ENCODE data around the gene FBXO48.

The FBXO48 gene

DNA sequence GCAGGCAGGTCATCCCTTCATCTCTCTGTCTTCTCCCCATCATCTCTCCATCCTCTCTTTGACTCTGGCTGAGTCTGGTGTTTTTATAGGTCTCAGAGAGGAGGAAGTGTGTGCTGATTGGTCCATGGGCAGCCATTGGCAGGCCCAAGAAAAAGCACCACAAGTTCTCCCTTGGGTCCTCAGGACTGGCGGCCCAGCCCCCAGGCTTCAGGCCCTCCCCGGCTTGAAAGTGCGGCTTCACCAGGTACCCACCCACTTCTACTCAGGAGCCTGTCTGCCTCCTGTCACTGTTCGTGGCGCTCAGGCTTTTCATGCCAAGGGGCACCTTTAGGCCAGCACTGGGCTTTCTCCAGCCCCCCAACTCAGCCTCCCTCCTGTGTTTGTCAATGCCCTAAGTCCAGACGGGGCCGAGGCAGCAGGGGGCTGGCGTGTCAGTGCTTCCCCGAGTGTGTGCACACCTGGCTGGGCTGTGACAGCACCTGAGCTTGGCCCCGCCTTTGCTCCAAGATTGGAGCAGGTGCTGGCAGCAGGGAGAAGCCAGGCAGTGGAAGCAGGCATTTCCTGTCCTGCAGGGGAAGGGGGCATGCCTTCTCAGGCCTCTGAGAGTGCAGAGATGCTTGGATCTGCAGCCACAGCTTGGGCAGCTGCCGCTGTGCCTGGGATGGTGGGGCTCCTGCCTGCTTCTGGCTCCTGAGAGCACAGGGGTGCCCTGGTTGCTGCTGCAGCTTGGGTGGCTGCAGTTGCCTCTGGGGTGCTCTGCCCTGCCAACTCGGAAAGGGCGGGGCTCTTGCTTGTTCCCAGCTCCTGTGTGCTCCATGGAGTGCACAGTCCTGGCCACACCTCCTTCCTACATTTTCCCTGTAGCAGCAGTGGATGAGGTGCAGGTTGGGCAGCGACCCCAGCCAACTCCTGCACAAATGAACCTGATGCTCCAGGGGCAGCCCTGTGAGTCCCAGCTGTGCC lies 34.1 kb downstream of the FBXO48 start:
- DNase-seq, result no peak

DNA sequence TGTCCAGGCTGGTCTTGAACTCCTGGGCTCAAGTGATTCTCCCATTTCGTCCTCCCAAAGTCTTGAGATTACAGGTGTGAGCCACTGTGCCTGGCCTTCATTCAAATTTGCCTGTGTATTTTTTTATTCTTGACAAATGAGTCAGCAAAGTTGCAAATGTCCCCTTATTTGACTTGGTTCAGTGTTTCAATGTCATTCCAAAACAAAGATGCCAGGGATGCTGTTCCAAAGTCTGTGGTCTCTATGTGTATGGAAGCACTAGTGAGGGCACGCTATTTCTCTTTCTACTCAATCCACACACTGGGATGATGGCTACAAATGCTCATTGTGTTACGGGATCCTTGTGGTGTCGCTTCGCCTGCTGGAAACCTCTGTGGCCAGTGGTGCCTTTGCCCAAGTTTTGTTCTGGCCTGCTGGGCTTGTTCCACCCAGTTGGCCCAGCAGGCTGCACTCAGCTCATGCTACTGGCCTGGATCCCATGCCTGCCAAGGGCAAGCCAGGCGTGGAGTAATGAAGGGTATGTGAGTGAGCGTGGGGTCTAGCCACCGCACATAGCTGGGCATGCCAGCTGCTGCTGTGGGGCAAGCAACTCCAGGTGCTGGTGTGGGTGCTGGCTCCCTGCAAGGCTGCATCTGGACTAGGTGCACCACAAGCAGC lies 35.6 kb downstream of the FBXO48 start:
- no peak for DNase-seq

DNA sequence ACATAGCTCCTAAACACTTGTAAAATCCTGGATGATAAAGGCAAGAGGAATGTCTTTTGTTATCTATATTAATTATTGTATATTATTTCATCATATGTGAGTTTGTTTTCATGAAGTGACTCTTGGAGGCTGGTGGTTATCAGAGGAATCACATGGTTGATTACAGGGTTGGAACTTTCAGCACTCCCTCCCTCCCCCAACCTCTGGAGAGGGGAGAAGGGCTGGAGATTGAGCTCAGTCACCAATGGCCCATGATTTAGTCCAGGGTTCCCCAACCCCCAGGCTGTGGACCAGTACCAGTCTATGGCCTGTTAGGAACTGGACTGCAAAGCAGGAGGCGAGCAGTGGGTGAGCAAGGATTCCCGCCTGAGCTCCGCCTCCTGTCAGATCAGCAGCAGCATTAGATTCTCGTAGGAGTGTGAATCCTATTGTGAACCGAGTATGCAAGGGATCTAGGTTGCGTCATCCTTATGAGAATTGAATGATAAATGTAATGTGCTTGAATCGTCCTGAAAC lies 37.7 kb downstream of the FBXO48 start:
- no peak for DNase-seq

DNA sequence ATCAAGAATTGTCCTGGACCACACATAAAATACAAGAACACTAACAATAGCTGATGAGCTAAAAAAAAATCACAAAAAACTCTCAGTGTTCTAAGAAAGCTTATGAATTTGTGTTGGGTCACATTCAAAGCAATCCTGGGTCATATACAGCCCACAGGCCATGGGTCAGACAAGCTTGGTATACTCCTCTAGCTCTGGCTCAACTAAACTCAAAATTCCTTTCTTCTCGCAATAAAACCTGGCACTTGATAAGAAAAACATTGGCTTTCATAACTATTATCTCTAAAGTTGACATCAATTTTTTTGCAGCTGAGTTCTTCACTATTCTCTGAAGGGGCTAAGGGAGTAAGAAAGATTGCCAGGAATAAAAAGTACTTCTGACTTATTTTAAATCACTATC lies 38.3 kb downstream of the FBXO48 start:
- no peak for DNase-seq

DNA sequence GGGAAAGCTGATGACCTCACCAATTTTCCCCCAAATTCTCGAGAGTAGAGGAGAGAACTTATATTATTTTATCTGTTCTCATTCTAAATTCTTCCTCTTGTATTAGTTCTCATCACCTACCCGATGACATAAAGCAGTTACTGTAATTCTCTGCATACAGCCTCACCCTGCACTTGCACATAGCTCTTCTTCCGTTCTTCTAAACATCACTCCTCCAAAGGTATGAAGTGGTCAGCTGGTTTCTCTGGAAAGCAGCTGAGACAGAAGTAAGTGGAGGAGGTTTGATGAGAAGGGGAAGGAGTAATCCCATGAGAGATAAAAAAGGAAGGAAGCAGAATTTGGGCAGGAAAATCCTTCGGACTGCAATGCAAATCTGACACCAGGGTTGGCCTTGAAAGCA lies 39.0 kb downstream of the FBXO48 start:
- DNase-seq, result no peak

DNA sequence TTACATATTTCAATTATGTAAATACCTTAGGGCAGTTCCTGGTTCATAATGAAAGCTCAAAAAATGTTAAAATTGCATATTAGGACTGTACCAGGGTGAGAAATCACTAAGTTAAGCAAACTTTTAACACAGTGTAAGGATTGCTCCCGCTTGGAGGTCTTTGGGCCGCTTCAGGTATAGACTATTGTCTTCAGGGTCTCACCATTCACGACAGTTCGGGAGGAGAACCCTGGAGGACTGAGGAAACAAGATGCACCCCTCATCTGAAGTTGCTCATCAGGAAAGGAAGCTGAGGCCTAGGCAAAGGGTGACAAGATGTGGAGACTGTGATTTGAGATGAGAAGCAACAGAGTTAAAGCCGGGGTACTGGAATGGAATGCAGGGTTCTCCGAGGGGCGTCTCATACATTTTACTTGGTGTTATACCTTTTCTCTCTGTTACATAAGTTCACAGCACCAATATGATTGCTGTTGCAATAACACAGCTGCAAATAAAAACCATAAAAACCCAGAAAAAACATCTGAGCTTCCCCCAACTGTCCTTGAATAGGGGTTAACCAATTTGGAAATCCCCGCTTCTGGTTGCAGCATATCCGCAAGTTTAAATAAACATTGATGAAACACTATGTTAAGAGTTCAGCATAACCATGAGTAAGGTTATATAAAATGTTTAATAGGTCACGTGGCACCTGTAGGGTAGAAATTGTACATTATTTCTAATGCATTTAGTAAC lies 40.1 kb downstream of the FBXO48 start:
- DNase-seq, result no peak

DNA sequence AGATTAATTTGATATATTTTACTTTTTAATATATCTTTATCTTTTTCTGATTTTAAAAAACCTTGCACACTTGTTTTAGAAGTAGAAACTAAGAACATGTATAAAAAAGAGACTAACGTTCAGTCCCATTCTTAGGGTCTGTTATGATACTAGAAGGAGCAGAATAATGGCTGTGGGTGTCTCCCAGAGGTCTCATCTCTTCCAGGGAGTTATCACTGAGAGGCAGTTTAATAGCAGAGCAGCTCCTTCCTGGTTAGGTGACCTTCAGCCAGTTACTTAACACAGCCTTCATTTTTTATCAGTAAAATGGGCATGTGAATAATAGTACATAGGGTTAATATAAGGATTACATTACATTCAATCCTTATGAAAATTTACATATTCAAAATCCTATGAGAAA lies 40.6 kb downstream of the FBXO48 start:
- no peak for DNase-seq

DNA sequence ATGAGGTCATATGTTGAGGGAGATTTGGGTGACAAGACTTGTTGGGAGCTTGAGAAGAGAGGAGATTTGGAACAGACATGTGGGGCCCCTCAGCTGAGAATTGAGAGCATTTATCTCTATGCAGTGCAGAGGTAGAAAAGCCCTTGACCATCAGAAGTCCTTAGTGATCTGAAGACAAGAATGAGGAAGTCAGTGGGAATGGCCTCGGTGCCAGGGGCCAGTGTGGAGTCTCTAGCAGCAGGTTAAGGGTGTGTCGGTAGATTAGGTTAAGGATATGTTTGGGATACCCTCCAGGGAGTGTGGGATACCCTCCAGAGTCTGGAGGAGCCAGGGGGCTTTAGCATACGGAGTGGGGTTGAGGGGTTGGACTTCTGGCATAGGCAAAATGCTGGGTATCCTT lies 41.6 kb downstream of the FBXO48 start:
- DNase-seq, result no peak

DNA sequence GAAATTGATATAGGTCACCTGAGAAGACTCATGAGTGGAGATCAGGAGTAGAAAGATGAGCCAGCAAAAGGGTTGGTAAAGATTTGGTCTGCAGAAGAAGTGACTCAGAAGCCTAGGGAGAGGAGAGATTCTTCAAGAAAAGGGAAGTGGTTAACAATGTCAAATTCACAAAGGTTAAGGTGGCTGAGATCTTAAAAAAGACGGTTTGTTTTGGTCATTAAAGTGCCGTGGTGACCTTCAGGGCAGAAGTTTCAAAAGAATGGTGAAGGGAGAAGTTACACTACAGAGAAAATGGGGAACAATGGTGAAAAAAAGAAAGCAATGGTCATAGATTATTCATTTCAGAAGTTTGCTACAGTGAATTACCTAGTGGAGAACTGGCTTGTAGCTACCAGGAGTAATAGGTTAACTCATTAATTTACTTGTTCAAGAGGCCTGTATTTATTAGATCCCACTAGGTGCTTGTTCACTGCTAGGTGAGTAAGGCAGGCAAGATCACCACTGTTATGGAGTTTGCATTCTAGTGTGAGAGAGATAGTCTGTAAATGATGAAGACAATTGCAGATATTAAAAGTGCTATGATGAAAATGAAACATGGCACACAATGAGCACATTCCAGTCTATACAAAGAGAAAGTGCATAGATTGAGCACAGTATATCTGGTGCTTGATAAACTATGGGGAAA lies 43.0 kb downstream of the FBXO48 start:
- no peak for DNase-seq

DNA sequence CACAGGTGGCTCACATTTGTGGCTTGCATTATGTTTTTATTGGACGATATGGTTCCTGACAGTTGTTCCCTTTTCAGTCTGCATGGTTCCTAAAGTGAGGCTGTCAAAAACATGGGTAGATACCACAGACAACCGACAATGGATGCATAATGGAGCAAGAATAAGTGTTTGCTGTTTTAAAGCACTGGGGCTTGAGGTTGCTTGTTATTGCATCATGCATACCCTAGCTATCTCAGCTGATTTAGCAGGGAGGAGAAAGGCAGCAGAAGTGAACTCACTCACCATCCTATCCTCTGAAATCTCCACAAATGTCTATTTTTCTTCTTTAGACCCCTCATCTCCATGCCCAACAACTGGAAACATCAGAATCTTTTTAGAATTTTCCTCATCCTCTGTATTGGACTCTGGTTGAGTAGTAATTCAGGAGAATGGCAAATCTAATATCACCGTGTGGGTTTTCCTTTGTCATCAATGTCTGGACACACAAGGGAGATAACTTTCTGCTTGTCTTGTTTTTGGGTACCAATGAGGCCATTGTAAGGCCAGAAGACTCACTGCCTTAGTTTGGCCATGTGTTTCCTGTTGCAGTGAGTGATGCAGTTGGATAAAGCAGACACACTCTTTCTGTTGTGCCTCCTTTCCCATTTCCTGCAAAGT lies 46.7 kb downstream of the FBXO48 start:
- no peak for DNase-seq

DNA sequence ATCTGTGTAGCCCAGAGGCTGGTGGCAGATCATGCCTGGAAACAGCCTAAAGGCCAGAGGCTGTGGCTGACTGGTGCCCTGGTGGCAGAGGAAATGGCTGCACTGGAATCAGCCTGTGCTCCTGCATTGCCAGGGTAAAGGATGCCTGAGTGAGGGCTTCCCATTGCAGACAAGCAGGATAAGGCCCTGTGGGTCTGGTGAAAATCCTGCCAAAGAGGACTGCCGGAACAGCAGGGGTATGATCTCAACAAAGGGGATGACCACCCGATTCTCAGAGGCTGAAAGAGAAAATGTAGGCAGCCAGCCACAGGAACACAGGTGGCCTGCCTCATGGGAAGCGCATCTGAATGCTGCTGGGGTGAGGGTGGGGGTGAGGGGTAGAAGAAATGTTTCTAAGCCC lies 48.2 kb downstream of the FBXO48 start:
- DNase-seq, result no peak

DNA sequence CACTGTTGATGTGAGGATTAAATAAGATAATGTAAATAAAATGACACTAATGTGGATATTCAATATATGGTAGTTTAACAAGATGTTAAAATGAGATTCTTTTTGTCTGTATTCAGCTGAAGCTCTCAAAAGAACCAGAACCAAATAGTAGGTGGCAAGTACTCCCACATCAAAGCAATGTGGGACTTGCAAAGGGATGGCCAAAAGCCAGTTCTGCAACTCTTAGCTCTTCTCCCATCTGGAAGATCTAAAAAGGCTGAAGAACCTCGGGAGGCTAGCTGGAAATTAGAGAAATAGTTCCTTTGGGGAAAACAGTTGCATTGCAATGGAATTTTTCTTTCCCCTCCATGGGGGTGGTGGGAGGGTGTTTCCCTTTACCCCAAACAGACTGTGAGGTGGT lies 48.7 kb downstream of the FBXO48 start:
- no peak for DNase-seq

DNA sequence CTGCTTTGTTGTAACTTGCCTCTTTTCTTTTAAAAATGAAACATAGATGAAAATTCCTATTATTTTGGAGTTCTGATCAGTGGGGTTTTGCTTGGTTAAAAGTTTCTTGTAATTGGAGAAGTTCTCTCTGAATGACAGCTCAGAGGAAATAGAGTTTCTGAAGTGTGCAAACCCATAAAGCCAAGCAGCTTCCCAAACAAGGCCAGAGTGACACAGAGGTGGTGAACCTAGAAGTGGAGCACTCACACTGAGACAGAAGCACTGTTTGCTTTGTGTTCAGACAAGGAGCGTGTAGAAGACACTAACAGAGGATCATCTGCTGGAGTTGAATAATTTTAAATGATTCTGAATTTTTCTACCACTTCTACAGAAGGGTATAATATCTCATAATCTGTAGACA lies 49.2 kb downstream of the FBXO48 start:
- DNase-seq, result no peak

DNA sequence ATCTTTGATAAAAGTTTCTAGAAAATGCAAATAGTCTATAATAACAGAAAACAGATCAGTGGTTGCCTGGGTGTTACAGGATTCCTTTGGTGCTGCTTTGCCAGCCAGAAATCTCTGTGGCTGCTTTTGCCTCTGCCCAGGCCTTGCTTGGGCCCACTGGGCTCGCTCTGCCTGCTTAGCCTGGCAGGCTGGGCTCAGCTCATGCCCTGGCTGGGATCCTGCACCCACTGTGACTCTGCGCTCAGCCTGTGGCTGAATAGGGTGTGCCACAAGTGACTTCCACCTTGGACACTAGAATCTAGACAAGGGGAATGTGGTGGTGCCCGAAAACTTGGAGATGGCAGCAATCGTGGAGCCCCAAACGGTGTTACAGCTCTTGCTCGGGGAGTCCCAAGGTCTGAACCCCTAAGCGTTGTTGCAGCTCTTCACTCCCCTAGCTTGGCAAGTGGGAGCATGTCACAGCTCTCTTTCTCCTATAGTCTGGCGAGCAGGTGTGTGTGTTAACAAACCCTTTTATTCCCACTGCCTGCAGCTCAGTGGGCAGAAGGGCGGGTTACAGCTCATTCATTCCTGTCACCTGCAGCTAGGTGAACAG lies 50.9 kb downstream of the FBXO48 start:
- no peak for DNase-seq

DNA sequence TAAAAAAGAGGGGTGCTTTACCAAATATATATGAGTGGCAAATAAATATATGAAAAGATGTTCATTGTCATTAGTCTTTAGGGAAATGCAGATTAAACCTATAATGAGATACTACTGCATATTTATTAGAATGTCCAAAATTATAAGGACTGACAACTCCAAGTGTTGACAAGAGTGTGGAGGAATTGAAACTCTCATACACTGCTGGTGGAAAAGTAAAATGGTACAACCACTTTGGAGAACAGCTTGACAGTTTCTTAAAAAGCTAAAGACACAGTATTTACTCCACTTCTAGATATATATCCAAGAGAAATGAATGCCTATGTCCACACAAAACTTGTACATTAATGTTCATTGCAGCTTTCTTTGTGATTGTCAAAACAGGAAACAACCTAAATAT lies 51.6 kb downstream of the FBXO48 start:
- no peak for DNase-seq

DNA sequence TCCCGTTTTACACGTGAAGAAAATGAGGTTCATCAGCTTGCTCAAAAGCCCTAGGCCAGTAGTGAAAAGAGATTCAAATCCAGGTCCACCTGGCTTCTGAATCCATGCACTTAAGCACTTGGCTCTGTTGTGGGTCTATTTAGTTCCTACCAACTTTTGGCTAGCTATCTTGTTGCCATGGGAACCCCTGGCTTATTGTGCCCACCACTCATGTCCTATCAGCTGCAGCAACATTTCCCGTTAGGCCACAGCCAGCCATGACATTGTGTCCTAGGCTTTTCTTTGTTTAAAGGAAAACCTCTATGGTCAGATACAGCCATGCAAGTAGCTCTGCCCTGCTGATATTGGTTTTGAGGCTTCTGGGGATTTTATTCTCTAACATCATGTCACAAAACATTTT lies 52.2 kb downstream of the FBXO48 start:
- DNase-seq, result no peak

DNA sequence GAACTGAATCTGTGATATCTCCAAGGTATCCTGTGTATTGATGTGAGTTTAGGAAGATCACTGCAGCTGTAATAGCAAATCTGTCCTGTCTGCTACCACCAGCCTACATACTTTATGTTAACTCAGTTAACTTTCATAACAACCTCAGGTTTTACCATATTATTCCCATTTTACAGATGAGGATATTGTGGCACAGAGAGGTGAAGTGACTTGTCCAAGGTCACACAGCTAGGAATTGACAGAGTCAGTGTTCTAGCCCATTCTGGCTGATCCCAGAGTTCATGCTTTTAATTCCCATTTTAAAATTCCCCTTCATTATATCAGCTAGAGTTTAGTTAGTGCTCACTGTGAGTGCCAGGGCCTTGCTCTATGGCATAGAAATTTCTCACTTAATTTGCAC lies 52.6 kb downstream of the FBXO48 start:
- no peak for DNase-seq

DNA sequence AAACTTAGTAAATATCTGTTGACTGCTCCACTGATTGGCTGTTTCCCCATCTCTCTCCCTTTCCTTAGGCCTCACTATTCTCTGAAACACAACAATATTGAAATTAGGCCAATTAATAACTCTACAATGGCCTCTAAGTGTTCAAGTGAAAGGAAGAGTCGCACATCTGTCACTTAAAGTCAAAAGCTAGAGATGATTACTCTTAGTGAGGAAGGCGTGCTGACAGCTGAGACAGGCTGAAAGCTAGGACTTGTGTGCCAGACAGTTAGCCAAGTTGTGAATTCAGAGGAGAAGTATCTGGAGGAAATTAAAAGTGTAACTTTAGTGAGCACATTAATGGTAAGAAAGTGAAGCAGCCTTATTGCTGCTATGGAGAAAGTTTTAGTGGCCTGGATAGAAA lies 53.6 kb downstream of the FBXO48 start:
- DNase-seq, result no peak

DNA sequence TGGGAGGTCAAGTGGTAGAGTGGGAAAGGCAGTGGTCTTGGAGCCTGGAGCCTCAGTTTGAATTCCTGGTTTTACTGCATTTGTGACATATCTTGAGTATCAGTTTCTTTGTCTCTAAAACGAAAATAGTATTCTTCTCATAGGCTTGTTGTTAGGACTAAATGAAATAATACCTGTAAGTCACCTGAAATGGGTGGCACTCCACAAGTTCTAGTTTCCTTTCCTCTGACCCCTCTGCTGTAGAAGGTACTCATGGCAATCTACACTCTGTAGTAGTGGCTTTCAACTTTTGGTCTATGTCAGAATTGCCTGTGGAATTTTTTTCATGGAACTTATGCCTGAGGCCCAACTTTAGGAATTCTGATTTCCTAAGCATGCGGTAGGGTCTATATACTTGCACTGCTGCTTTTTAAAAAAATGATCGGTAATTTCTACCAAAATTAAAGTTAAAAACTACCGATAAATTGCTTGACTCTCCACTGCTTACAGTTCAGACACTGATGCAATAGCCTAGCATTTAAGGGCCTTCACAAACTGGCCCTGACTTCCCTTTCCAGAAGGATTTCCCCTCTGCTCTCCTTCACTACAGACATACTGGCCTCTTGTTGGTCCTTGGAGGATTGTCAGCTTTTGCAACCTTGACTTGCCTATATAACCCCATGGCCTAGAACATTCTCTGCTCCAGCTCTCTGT lies 54.8 kb downstream of the FBXO48 start:
- DNase-seq, result no peak

DNA sequence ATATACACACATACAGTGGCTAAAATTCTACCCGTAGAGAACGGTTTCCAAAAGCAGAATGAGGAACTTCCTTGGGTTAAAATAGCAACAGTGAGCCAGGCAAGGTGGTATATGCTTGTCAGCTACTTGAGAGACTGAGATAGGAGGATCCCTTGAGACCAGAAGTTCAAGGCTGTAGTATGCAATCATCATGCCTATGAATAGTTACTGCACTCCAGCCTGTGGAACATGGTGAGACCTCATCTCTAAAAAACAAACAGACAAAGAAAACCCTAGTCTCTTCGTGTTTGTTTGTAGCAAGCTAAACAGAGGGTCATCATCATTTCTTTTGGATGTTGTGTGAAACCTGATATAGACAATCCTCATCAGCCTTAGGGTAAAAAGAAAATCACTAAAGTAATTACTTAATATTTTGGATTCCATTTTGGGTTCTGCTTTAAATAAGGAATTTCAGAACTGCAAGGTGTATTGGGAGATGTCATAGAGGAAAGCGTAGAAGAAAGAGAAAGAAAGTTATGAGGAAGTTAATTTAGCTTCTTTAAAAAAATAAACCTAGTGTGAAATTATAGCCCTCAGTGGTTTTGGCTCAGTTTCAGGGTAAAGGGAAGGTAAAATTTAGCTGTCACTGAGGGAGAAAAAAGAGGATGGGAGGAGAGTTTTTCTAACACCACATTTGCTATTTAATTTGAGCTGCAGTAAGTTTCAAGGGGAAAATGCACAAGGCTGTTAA lies 55.5 kb downstream of the FBXO48 start:
- DNase-seq, result no peak

Measured in left hindlimb (tissue), 1 donor.